HG03103 (cell line): ENCODE results near the gene CNDP1.

Experiments used
- ATAC-seq: cut with Tn5 transposase; IDR thresholded peaks from one replicate; pipeline ENCODE4 v1.9.1; 2021; ENCODE audit warnings: low read depth; ENCODE audit not compliant: unreplicated experiment

The CNDP1 gene

DNA sequence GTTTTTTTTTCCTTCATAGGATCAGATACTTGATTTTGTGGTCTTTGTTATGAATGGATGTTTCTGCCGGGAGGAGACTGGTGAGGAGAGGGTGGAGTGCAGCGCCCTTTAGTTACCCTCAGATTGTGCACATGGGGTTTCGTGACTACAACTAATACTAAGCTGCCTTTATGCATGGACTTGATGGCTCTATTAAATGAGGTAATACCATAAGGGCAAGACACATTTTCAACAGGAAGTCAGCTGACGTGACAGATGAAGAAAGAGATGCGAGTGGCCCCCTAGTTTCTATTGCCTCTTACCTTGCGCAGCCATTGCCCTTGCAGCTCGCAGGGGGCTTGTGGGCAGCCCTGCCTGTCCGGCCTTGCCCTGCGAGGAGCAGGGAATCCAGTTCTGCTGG is 87.8 kb downstream of the CNDP1 start:
- ATAC-seq = no peak

- no peak for ATAC-seq
Observed at GRCh38 chr18:74623047-74623816, 88.9 kb downstream of the CNDP1 start.

DNA sequence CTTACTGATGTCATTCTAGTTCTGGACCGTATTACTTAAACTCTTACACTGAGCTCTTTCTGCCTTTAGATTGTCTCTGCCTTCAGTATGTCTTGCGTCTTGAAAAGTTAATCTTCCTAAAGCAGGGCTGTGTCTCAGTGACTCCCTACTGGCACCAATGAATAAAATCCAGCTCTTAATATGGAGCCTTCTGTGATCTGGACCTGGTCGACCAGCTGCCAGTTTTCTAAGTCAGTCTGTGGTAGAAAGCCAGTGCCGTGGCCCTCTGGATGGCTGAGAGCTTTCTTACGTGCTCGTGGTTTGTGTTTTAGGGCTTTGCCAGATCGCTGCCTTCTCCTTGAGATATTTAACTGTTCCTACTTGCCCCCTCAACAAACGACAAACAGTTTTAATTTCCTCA is 90.2 kb downstream of the CNDP1 start:
- no peak for ATAC-seq

DNA sequence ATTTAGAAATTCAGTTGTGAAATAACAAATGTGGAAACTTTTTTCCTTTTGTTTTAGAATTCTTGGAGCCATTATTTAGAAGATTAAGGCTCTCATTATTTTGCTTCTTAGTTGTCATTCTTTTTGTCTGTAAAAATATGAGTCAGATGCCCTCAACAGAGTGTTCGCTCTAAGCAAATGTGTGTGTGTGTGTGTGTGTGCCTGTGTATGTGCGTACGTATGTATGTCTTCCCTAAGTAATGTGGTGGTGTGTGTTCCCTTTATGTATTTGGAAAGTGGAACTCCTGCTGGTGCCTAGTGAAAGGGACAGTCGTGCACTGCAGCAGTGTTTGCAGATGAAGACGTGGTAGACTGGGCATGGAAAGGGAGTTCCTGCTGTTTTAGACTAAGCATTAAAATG is 90.9 kb downstream of the CNDP1 start:
- no peak for ATAC-seq

DNA sequence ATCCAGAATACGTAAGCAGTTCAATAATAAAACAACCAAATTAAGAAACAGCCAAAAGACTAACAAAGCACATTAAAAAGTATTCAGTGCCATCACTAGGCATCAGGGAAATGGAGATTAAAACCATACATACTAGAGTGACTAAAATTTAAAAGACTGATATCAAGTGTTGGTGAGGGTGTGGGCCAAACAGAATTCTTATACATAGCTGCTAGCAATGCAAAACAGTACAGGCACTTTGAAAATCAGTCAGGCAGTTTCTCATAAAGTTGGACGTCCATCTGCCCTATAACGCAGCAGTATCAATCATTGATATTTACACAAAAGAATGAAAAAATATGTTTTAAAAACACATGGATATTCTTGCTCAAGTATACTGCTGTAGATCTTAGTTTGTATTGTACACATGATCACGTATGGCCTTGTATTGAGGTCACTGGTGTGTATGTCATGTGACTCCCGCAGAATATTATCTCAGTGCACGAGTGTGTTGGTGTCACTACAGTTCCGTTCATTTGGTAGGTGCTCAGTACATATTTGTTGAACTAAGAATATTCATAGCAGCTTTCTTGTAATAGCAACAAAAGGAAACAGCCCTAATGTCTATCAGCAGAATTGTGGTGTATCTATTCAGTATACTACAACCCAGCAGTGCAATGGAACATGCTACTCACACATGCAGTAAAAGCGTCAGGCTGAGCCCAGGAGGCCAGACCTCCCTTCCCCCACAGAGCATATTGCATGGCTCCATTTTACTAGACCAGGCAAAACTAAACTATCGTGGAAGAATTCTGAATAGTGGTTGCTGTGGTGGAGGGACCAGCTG is 92.0 kb downstream of the CNDP1 start:
- no peak for ATAC-seq

DNA sequence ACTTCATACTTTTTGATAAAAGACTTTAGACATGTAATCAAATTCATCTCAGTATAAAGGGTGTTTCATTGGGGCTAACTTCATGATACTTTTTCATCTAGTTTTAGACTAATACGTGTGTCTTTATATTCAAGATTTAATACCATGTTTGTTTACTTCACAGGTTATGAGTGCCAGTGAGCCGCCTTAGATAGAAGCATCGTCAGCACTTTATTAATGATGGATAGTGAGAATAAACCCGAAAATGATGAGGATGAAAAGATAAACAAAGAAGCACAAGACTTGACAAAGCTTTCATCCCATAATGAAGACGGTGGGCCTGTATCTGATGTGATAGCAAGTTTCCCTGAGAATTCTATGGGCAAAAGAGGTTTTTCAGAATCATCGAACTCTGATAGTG is 96.5 kb downstream of the CNDP1 start:
- no peak for ATAC-seq

DNA sequence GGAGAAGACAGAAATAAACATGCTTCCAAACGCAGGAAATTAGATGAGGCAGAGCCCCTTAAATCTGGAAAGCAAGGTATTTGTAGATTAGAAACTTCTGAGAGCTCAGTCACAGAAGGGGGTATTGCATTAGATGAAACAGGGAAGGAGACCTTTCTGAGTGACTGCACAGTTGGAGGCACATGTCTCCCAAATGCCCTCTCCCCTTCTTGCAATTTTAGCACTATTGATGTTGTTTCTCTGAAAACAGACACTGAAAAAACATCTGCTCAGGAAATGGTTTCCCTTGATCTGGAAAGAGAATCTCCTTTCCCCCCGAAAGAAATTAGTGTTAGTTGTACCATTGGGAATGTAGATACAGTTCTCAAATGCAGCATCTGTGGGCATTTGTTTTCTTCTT is 96.9 kb downstream of the CNDP1 start:
- no peak for ATAC-seq

DNA sequence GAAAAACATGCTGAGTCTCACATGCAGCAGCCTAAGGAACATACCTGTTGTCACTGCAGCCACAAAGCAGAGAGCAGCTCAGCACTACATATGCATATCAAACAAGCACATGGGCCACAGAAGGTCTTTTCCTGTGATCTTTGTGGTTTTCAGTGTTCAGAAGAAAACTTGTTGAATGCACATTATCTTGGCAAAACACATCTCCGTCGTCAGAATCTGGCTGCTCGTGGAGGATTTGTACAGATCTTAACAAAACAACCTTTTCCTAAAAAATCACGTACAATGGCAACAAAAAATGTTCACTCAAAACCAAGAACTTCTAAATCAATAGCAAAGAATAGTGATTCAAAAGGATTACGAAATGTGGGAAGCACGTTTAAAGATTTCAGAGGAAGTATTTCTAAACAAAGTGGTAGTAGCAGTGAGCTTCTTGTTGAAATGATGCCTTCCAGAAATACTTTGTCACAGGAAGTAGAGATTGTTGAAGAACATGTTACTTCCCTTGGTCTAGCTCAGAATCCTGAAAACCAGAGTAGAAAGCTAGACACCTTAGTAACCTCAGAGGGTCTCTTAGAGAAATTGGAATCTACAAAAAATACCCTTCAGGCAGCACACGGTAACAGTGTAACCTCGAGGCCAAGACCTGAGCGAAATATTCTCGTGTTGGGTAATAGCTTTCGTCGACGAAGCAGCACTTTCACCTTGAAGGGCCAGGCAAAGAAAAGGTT is 97.5 kb downstream of the CNDP1 start:
- ATAC-seq = no peak

GRCh38 chr18:74632351-74632679 is 98.0 kb downstream of the CNDP1 start:
- ATAC-seq = no peak

GRCh38 chr18:74632856-74633255 is 98.6 kb downstream of the CNDP1 start:
- ATAC-seq = no peak

DNA sequence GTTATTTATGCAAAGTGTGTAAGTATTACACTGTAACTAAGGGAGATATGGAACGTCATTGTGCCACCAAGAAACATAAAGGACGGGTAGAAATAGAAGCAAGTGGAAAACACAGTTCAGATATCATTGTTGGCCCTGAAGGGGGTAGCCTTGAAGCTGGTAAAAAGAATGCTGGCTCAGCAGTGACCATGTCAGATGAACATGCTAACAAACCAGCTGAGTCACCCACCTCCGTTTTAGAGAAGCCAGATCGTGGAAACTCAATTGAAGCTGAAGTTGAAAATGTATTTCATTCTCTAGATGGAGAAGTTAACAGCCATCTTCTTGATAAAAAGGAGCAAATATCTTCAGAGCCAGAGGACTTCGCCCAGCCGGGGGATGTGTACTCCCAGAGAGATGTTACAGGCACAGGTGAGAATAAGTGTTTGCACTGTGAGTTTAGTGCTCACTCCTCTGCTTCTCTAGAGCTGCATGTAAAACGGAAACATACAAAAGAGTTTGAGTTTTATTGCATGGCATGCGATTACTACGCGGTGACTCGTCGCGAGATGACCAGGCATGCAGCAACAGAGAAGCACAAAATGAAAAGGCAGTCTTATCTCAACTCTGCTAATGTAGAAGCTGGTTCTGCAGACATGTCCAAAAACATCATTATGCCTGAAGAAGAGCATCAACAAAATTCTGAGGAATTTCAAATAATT is 99.5 kb downstream of the CNDP1 start:
- ATAC-seq = no peak

- no peak for ATAC-seq
Observed at GRCh38 chr18:74635224-74635975, 101.1 kb downstream of the CNDP1 start.
